CD8-positive, alpha-beta memory T cell (primary cell): Measurements from ENCODE around the gene ZFP36L2. TPM values are rescaled to one million over a fixed set of nuclear protein-coding genes. Genes with fewer than 3 reads are reported as not detected.

Source experiments
- CTCF ChIA-PET: fragments of 350-600 bp; sonication (Branson Sonifier 250); formaldehyde crosslinking; loops from one replicate; lab custom pipeline; 2021; ENCODE audit warnings: antibody characterized with exemption; lab: Charles Lee
- POLR2A ChIA-PET: fragments of 350-600 bp; sonication (Branson Sonifier 250); formaldehyde crosslinking; loops from one replicate; lab custom pipeline; 2021; ENCODE audit warnings: antibody characterized with exemption; lab: Charles Lee
- DNase-seq, 5 donors: peaks; one replicate each; pipeline versions ENCODE4 v3.0.0 to v3.0.0-alpha.2; 2020 to 2022; ENCODE audit warnings: mixed read lengths in 1 of 5
- H3K27ac ChIP-seq: one replicate; pipeline ENCODE4 v1.7.0; 2013; ENCODE audit warnings: low read depth, mild to moderate bottlenecking, low read length, moderate library complexity
- H3K27me3 ChIP-seq: 2 replicates; pipeline ENCODE4 v1.7.0; 2013; ENCODE audit warnings: low read length, mild to moderate bottlenecking; ENCODE audit not compliant: insufficient read depth, poor library complexity, severe bottlenecking
- H3K36me3 ChIP-seq: 2 replicates; pipeline ENCODE4 v1.7.0; 2013; ENCODE audit warnings: mild to moderate bottlenecking, low read length, moderate library complexity; ENCODE audit not compliant: insufficient read depth
- H3K4me1 ChIP-seq: 2 replicates; pipeline ENCODE4 v1.7.0; 2013; ENCODE audit warnings: mild to moderate bottlenecking, low read length, moderate library complexity; ENCODE audit not compliant: insufficient read depth
- H3K4me3 ChIP-seq: 2 replicates; pipeline ENCODE4 v1.7.0; 2013; ENCODE audit warnings: mild to moderate bottlenecking, low read length
- H3K9me3 ChIP-seq: 2 replicates; pipeline ENCODE4 v1.7.0; 2013; ENCODE audit warnings: mild to moderate bottlenecking, low read length
- H3K27ac Mint-ChIP-seq, 8 donors: one replicate each; pipeline ENCODE4 v1.8.0; 2020 to 2021; ENCODE audit warnings: mixed read lengths in 8 of 8, mild to moderate bottlenecking in 6 of 8, inconsistent platforms in 3 of 8, moderate library complexity in 3 of 8
- H3K27me3 Mint-ChIP-seq, 2 donors: one replicate each; pipeline ENCODE4 v1.8.0; 2020 to 2021; ENCODE audit warnings: mixed read lengths in 2 of 2, mild to moderate bottlenecking in 1 of 2, moderate library complexity in 1 of 2
- H3K36me3 Mint-ChIP-seq, 3 donors: one replicate each; pipeline ENCODE4 v1.8.0; 2020 to 2021; ENCODE audit warnings: mixed read lengths in 3 of 3, inconsistent platforms in 1 of 3, mild to moderate bottlenecking in 1 of 3
- H3K4me1 Mint-ChIP-seq, 3 donors: one replicate each; pipeline ENCODE4 v1.8.0; 2020 to 2021; ENCODE audit warnings: mixed read lengths in 3 of 3, inconsistent platforms in 1 of 3, mild to moderate bottlenecking in 1 of 3
- H3K4me3 Mint-ChIP-seq, 7 donors: one replicate each; pipeline ENCODE4 v1.8.0; 2020 to 2021; ENCODE audit warnings: mixed read lengths in 7 of 7, mild to moderate bottlenecking in 6 of 7, moderate library complexity in 4 of 7, inconsistent platforms in 2 of 7
- H3K9me3 Mint-ChIP-seq, 5 donors: one replicate each; pipeline ENCODE4 v1.8.0; 2020 to 2022; ENCODE audit warnings: mixed read lengths in 5 of 5, mild to moderate bottlenecking in 3 of 5, moderate library complexity in 2 of 5, inconsistent platforms in 1 of 5
- polyA plus RNA-seq: library from polyadenylated mRNA; unstranded; fragments of 300-500 nt; fragmentation: Illumina TruSeq; gene quantifications from one replicate; pipeline ENCODE4 v1.2.3, GENCODE V29; 2021
- total RNA-seq, 2 experiments: library from RNA; stranded (reverse); gene quantifications; one replicate each; pipeline ENCODE4 v1.2.3, GENCODE V29; 2021

ZFP36L2 gene
- total and polyA plus RNA-seq, 3 experiments from 2014 or later: 98.0 to 737 (median 98.6) TPM

DNA sequence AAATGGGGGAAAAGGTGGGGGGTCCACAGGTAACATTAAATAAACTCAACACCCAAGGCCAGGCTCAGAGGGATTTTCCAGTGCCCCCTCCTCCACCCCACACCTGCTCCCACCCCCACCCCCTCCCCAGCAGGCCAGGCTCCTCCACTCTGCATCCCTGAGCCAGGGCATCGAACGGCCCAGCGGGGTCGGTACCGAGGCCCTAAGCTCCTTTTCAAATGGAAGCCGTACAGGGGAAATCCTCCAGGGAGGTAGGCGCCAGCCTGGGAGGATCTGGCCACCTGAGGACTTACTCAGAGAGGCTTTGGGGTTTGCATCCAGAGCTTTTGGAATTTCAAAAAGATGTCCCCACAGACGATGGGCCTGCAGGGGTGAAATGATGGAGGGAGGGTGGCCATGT, 46.5 kb downstream of the ZFP36L2 start:
- CTCF ChIA-PET: interaction anchor here (0.8 to 26.3 kb wide), 9 partner anchors 8 to 46 kb away, joined by 3 to 580 read pairs (median 4); partner anchors contain the start of gene ZFP36L2
- Histone ChIP-seq H3K4me1 (peaks cover 70% of the 10 kb centered on the region), H3K9me3 (no peaks in the 10 kb centered on the region), H3K27me3 (no peaks in the 10 kb centered on the region), H3K27ac (peak overlapping the region; percentile 79), H3K36me3 (no peaks in the 10 kb centered on the region), H3K4me3 (no peak overlapping the region)
- Mint-ChIP-seq H3K36me3 (peaks cover 0 to 4% (median 0%) of the 10 kb centered on the region in 3 donors), H3K27ac (peak overlapping the region in 1 of 8 donors; percentile 86), H3K4me3 (no peak overlapping the region), H3K4me1 (peaks cover 68 to 77% (median 72%) of the 10 kb centered on the region in 3 donors), H3K27me3 (peaks cover 0 to 2% of the 10 kb centered on the region in 2 donors), H3K9me3 (no peaks in the 10 kb centered on the region)
- POLR2A ChIA-PET: interaction anchor here (0.6 to 1.5 kb wide), 5 partner anchors 9 to 385 kb away, joined by 3 to 6 read pairs (median 3); no protein-coding TSS in a partner anchor
- no peak for DNase-seq

DNA sequence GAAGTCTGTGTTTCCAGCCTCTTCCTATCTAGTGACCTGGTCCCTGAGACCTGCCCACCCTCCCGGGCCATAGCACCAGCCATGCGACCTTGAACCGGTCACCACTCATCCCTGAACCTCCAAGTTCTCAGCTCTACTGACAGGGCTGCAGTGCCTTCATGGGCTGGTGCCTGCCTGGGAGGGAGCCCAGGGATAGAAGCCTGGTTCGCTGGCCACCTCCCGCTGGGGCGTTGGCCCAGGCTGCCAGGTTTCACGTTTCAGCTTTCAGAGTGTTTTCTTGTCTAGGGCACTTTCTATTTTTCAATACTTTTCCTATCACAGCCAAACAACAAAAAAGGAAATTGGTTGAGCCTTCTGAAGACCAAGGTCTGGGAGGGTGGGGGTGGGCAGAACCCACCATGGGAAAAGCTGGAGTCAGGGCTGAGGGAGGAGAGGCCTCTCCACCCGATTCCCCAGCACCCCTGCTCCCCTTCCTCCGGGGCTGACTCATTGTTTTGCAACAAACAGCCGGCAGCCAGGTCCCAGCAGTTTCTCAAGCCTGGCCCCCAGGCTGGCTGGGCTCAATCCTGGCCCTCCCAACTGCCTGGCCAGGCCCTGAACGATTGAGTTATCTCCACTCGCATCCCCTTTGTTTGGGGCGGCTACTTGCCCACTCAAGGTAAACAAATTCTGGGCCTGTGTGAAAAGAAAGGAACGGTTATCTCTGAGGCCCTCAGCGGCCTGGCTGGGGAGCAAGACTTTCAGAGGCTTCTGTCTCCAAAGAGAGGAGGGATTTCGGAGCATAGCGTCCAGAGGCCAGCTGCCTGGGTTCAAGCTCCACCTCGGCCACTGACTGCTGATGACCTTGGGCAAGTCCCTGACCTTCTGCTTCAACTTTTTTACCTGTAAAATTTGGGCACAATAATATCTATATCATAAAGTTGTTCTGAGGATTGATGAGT, 47.5 kb downstream of the ZFP36L2 start:
- no peak overlapping the region for H3K4me3 ChIP-seq
- Mint-ChIP-seq H3K36me3 (peaks cover 0 to 4% (median 0%) of the 10 kb centered on the region in 3 donors), H3K27me3 (peaks cover 0 to 4% of the 10 kb centered on the region in 2 donors), H3K27ac (peak overlapping the region; percentile 90 to 99 (median 92)), H3K4me3 (peak overlapping the region in 2 of 7 donors; percentile 59 to 69), H3K9me3 (peaks cover 0 to 3% (median 0%) of the 10 kb centered on the region in 5 donors), H3K4me1 (peaks cover 69 to 77% (median 73%) of the 10 kb centered on the region in 3 donors)
- H3K36me3 ChIP-seq: no peaks in the 10 kb centered on the region
- peak overlapping the region; percentile 79 for H3K27ac ChIP-seq
- POLR2A ChIA-PET: interaction anchor here (0.5 to 1.7 kb wide), 8 partner anchors 10 to 46 kb away, joined by 3 to 6 read pairs (median 4); no protein-coding TSS in a partner anchor
- peaks cover 69% of the 10 kb centered on the region for H3K4me1 ChIP-seq
- DNase-seq: no peak
- no peaks in the 10 kb centered on the region for H3K27me3 ChIP-seq
- CTCF ChIA-PET: interaction anchor here (0.9 to 26.3 kb wide), 7 partner anchors 9 to 45 kb away, joined by 3 to 580 read pairs (median 4); partner anchors contain the start of gene ZFP36L2
- H3K9me3 ChIP-seq: no peaks in the 10 kb centered on the region

- H3K9me3 ChIP-seq: no peaks in the 10 kb centered on the region
- peaks cover 0 to 4% of the 10 kb centered on the region in 2 donors for H3K27me3 Mint-ChIP-seq
- CTCF ChIA-PET: interaction anchor here (0.9 to 26.3 kb wide), 8 partner anchors 8 to 44 kb away, joined by 3 to 580 read pairs (median 4); partner anchors contain the start of gene ZFP36L2
- H3K36me3 ChIP-seq: no peaks in the 10 kb centered on the region
- H3K27me3 ChIP-seq: no peaks in the 10 kb centered on the region
- POLR2A ChIA-PET: interaction anchor here (1.2 to 1.7 kb wide), 2 partner anchors 40 to 44 kb away, joined by 4 read pairs; no protein-coding TSS in a partner anchor
- H3K4me1 ChIP-seq: peaks cover 74% of the 10 kb centered on the region
- H3K9me3 Mint-ChIP-seq: peaks cover 0 to 3% (median 0%) of the 10 kb centered on the region in 5 donors
- peaks cover 0 to 4% (median 0%) of the 10 kb centered on the region in 3 donors for H3K36me3 Mint-ChIP-seq
- H3K4me3 ChIP-seq: no peak overlapping the region
- peak overlapping the region in 2 of 7 donors; percentile 56 to 59 for H3K4me3 Mint-ChIP-seq
- peak overlapping the region; percentile 79 for H3K27ac ChIP-seq
- peaks cover 72 to 80% (median 75%) of the 10 kb centered on the region in 3 donors for H3K4me1 Mint-ChIP-seq
- peak overlapping the region; percentile 90 to 99 (median 92) for H3K27ac Mint-ChIP-seq
- no peak for DNase-seq
Observed at GRCh38 chr2:43178055-43178598, 48.3 kb downstream of the ZFP36L2 start.

DNA sequence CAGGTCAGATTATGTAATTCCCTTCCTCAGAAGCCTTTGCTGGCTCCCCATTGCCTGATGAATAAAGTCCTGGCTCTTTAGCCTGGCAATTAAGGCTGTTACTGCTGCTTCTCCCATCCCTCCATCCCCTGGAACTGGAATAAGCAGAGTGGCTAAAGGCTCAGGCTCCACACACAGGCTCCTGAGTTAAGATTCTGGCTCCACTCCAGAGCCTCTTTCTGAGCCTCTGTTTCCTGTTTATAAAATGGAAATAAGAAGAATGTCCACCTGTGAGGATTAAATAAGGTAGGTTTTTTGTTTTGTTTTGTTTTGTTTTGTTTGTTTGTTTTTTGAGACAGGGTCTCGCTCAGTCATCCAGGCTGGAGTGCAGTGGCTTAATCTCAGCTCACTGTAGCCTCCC, 50.0 kb downstream of the ZFP36L2 start:
- Mint-ChIP-seq H3K4me1 (peaks cover 81 to 91% (median 86%) of the 10 kb centered on the region in 3 donors), H3K27me3 (peaks cover 0 to 3% of the 10 kb centered on the region in 2 donors), H3K9me3 (peaks cover 0 to 3% (median 0%) of the 10 kb centered on the region in 5 donors), H3K4me3 (peak overlapping the region in 6 of 7 donors; percentile 8 to 91 (median 57)), H3K27ac (peak overlapping the region; percentile 95 to 100 (median 99)), H3K36me3 (peaks cover 0 to 2% (median 0%) of the 10 kb centered on the region in 3 donors)
- Histone ChIP-seq H3K9me3 (no peaks in the 10 kb centered on the region), H3K27ac (peak overlapping the region; percentile 85), H3K36me3 (no peaks in the 10 kb centered on the region), H3K4me1 (peaks cover 89% of the 10 kb centered on the region), H3K4me3 (peak overlapping the region; percentile 26), H3K27me3 (no peaks in the 10 kb centered on the region)
- DNase-seq: no peak
- CTCF ChIA-PET: interaction anchor here (1.3 to 26.3 kb wide), 4 partner anchors 12 to 45 kb away, joined by 7 to 580 read pairs (median 190); partner anchors contain the start of gene ZFP36L2
- POLR2A ChIA-PET: interaction anchor here (0.6 to 10.5 kb wide), 7 partner anchors 11 to 393 kb away, joined by 3 to 224 read pairs (median 5); no protein-coding TSS in a partner anchor

DNA sequence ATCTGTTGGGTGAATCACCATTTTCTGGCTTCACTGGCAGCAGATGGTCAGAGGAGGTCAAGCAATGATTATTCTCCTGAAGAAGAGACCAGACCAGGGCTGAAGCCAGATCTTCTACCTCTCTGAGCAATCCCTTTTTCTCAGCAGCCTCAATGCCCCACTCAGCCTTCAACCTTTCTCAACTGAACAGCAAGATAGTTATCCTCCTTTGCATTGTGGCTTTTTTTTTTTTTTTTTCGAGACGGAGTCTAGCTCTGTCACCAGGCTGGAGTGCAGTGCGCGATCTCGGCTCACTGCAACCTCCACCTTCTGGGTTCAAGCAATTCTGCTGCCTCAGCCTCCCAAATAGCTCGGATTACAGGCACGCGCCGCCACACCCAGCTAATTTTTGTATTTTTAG, 50.5 kb downstream of the ZFP36L2 start:
- no peaks in the 10 kb centered on the region for H3K36me3 Mint-ChIP-seq
- H3K27me3 Mint-ChIP-seq: peaks cover 0 to 3% of the 10 kb centered on the region in 2 donors
- H3K27ac Mint-ChIP-seq: peak overlapping the region; percentile 95 to 100 (median 99)
- peaks cover 93% of the 10 kb centered on the region for H3K4me1 ChIP-seq
- DNase-seq: peak in 2 of 5 donors; percentile 34 to 59
- peak overlapping the region; percentile 85 for H3K27ac ChIP-seq
- no peaks in the 10 kb centered on the region for H3K27me3 ChIP-seq
- peaks cover 0 to 3% (median 0%) of the 10 kb centered on the region in 5 donors for H3K9me3 Mint-ChIP-seq
- H3K4me3 Mint-ChIP-seq: peak overlapping the region; percentile 46 to 91 (median 72)
- peaks cover 81 to 91% (median 86%) of the 10 kb centered on the region in 3 donors for H3K4me1 Mint-ChIP-seq
- POLR2A ChIA-PET: interaction anchor here (0.6 to 10.5 kb wide), 6 partner anchors 11 to 394 kb away, joined by 3 to 224 read pairs (median 5); no protein-coding TSS in a partner anchor
- H3K36me3 ChIP-seq: no peaks in the 10 kb centered on the region
- CTCF ChIA-PET: interaction anchor here (1.3 to 26.3 kb wide), 4 partner anchors 11 to 46 kb away, joined by 7 to 580 read pairs (median 190); partner anchors contain the start of gene ZFP36L2
- peak overlapping the region; percentile 36 for H3K4me3 ChIP-seq
- H3K9me3 ChIP-seq: no peaks in the 10 kb centered on the region

DNA sequence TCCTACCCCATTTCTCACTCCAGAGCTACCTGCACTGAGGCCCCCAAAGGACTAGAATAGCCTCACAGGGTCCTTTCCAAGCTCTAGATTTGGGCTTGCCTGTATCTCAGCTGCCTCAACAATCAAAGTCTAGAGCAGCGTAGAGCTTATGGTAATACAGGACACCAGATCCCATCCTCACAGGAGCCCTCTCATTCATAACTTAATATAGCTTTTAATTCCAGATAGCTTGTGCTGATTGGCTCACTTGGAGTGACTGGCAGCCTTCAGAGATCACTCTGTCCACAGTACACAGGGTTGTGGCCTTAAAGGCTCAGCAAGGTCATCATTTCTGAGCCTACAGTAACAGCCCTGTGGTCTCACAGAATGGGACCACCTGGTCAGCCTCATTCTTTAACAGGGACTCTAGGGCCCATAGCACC, 51.4 kb downstream of the ZFP36L2 start:
- peaks cover 0 to 3% (median 0%) of the 10 kb centered on the region in 5 donors for H3K9me3 Mint-ChIP-seq
- Histone ChIP-seq H3K36me3 (no peaks in the 10 kb centered on the region), H3K9me3 (no peaks in the 10 kb centered on the region), H3K27me3 (no peaks in the 10 kb centered on the region), H3K4me1 (peaks cover 93% of the 10 kb centered on the region), H3K4me3 (peak overlapping the region; percentile 36), H3K27ac (peak overlapping the region; percentile 85)
- ChIA-PET CTCF (interaction anchor here (0.9 to 26.3 kb wide), 11 partner anchors 9 to 50 kb away, joined by 3 to 580 read pairs (median 4); partner anchors contain the start of gene ZFP36L2), POLR2A (interaction anchor here (0.9 to 10.5 kb wide), 13 partner anchors 10 to 53 kb away, joined by 3 to 224 read pairs (median 6); partner anchors contain the start of gene ZFP36L2)
- peaks cover 0 to 3% of the 10 kb centered on the region in 2 donors for H3K27me3 Mint-ChIP-seq
- no peaks in the 10 kb centered on the region for H3K36me3 Mint-ChIP-seq
- H3K4me3 Mint-ChIP-seq: peak overlapping the region; percentile 29 to 91 (median 72)
- peak overlapping the region; percentile 95 to 100 (median 99) for H3K27ac Mint-ChIP-seq
- no peak for DNase-seq
- peaks cover 85 to 92% (median 91%) of the 10 kb centered on the region in 3 donors for H3K4me1 Mint-ChIP-seq
